Tibial nerve (tissue), 4 donors: Measurements from ENCODE around the gene LYPD6B. TPM values are rescaled to one million over a fixed set of nuclear protein-coding genes. Genes with fewer than 3 reads are reported as not detected.
A peak's percentile ranks its signal among the peaks of the same experiment; 100 is the strongest.

Experiments used
- DNase-seq, 2 donors: peaks; one replicate each; pipeline ENCODE4 v3.0.0-alpha.2; 2019; ENCODE audit warnings: low spot score in 2 of 2
- H3K27ac ChIP-seq, 4 donors: fragments of 200-600 bp; sonication (generic) in 3 of 4; one replicate each; pipeline ENCODE4 v1.5.1; 2017 to 2019; ENCODE audit warnings: mild to moderate bottlenecking in 1 of 4
- H3K27me3 ChIP-seq, 2 donors: fragments of 200-600 bp; sonication (generic) in 1 of 2; one replicate each; pipeline versions ENCODE4 v1.5.1 to v1.6.0; 2017 to 2019
- H3K36me3 ChIP-seq, 3 donors: fragments of 200-600 bp; sonication (generic); one replicate each; pipeline ENCODE4 v1.5.1; 2018 to 2019
- H3K4me1 ChIP-seq, 4 donors: fragments of 200-600 bp; sonication (generic) in 3 of 4; one replicate each; pipeline ENCODE4 v1.5.1; 2017 to 2019
- H3K4me3 ChIP-seq, 4 donors: fragments of 200-600 bp; sonication (generic) in 3 of 4; one replicate each; pipeline ENCODE4 v1.5.1; 2017 to 2019; ENCODE audit warnings: mild to moderate bottlenecking in 1 of 4, moderate library complexity in 1 of 4
- H3K9me3 ChIP-seq, 4 donors: fragments of 200-600 bp; sonication (generic) in 3 of 4; one replicate each; pipeline ENCODE4 v1.5.1; 2017 to 2019
- EP300 ChIP-seq, 2 donors: sonication (generic); formaldehyde crosslinking; IDR thresholded peaks; one replicate each; pipeline ENCODE4 v1.6.1; 2017; ENCODE audit warnings: antibody characterized with exemption in 2 of 2, mild to moderate bottlenecking in 1 of 2
- POLR2A ChIP-seq, 2 donors: fragments of 450-650 bp; IDR thresholded peaks; one replicate each; pipeline ENCODE4 v1.6.1; 2017; ENCODE audit warnings: antibody characterized with exemption in 2 of 2, mild to moderate bottlenecking in 2 of 2, moderate library complexity in 2 of 2
- WGBS, 2 donors: methylation state at CpG; one replicate each; pipeline ENCODE4 v1.1.5; 2018; 5-methylcytosine and 5-hydroxymethylcytosine counted together
- total RNA-seq, 4 donors: library from RNA; depleted of rRNA; stranded (reverse); fragments of >200 nt; gene quantifications; one replicate each; pipeline ENCODE4 v1.1.0, GENCODE V29; 2016
- TF ChIP-seq, protein P1 (sequence below), 5 experiments: fragments of 200-600 bp in 3 of 5; fragments of 450-650 bp in 2 of 5; sonication (generic) in 3 of 5; IDR thresholded peaks; one replicate each; pipeline ENCODE4 v1.5.1; 2016 to 2019; ENCODE audit warnings: antibody characterized with exemption in 5 of 5, mild to moderate bottlenecking in 3 of 5, moderate library complexity in 2 of 5

The LYPD6B gene
- total RNA-seq, 4 donors from 2014 or later, result not detected

DNA sequence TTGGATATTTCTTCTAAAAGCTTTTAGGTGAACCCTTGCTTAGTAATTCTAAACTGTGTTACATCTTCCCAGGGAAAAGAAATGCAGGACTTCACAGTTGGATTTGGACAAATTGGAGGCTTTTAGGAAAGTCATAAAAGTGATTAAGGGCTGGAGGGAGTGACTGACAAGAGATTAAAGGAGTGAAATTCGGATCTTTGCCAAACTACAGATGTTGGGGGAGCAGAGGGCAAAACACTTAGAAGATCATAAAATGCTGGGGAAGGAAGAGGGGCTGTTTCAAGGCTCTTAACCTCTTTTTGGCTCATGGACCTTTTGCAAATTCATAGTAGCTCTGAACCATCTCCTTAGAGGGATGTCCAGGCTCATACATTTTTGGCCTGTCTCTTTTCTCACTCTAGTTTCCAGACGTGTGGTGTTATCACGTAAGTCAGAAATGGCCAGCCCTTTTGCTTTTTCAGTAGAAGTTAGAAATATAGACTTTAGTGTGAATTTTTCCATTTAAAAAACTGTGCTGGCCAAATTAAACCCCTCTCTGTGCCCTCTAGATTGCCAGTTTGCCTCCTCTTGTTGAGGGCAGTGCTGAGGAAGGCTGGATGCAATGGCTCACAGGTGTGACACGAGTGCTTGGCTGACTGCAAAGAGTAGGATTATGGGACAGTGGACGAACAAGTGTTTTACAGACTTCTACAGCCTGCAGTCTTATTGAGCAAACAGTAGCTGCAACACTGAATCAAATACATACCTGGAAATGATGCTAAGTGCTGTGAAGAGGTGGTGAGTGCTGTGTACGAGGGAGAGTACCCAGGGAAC is 109.9 kb downstream of the LYPD6B start:
- Histone ChIP-seq H3K9me3 (no peaks in the 10 kb centered on the region), H3K4me3 (no peak overlapping the region), H3K27me3 (no peaks in the 10 kb centered on the region), H3K36me3 (no peaks in the 10 kb centered on the region), H3K27ac (no peak overlapping the region), H3K4me1 (no peaks in the 10 kb centered on the region)
- TF ChIP-seq POLR2A (IDR thresholded peaks at IDR 0.05), result no peak
- TF ChIP-seq EP300 (IDR thresholded peaks at IDR 0.05), result no peak
- TF ChIP-seq, protein P1, sequence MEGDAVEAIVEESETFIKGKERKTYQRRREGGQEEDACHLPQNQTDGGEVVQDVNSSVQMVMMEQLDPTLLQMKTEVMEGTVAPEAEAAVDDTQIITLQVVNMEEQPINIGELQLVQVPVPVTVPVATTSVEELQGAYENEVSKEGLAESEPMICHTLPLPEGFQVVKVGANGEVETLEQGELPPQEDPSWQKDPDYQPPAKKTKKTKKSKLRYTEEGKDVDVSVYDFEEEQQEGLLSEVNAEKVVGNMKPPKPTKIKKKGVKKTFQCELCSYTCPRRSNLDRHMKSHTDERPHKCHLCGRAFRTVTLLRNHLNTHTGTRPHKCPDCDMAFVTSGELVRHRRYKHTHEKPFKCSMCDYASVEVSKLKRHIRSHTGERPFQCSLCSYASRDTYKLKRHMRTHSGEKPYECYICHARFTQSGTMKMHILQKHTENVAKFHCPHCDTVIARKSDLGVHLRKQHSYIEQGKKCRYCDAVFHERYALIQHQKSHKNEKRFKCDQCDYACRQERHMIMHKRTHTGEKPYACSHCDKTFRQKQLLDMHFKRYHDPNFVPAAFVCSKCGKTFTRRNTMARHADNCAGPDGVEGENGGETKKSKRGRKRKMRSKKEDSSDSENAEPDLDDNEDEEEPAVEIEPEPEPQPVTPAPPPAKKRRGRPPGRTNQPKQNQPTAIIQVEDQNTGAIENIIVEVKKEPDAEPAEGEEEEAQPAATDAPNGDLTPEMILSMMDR (IDR thresholded peaks at IDR 0.05), result no peak
- DNase-seq, result no peak
- 51 to 53% methylated on average over 6 of the region's 6 CpGs for WGBS, 2 donors

DNA sequence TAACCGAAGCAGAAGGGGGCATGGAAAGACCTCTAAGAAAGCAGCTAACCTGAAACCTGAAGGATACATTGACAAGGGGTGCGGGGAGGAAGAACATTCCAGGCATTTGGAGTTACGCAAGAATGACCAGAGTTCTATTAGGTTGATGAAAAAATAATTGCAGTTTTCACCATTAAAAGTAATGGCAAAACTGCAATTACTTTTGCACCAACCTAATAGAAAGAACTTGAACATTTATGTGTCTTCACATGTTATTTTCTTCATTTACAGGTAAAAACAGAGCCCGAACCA is 110.5 kb downstream of the LYPD6B start:
- no peaks in the 10 kb centered on the region for H3K9me3 ChIP-seq
- no peaks in the 10 kb centered on the region for H3K27me3 ChIP-seq
- H3K27ac ChIP-seq, result no peak overlapping the region
- DNase-seq, result no peak
- H3K4me3 ChIP-seq, result no peak overlapping the region
- 90 to 91% methylated on average over 4 of the region's 4 CpGs for WGBS, 2 donors
- H3K36me3 ChIP-seq, result no peaks in the 10 kb centered on the region
- TF ChIP-seq, protein P1 (IDR thresholded peaks at IDR 0.05), result no peak
- TF ChIP-seq EP300 (IDR thresholded peaks at IDR 0.05), result no peak
- TF ChIP-seq POLR2A (IDR thresholded peaks at IDR 0.05), result no peak
- no peaks in the 10 kb centered on the region for H3K4me1 ChIP-seq

DNA sequence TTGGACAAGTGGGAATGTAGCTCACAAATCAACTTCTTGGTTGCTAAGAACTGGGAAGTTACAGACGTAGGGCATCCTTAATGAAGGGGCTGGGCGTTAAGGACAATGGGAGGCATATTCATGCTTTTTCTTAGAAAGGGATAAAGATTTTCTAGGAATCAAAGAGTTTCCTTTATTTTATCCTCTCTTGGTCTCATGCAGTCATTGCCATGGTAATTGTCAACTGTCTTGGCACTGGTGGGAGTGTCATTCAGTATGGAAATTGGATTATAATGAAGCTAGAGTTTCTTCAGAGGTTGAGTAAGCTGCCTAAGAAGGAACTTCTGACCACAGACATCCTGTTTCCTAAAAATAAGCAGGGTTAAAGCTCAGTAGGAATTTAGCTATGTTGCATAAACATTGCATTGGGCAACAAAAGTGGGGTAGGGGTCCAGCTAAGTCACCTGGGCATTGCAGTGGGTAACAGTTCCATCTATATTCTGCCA is 114.0 kb downstream of the LYPD6B start:
- DNase-seq, result no peak
- H3K4me3 ChIP-seq, result no peak overlapping the region
- no peaks in the 10 kb centered on the region for H3K36me3 ChIP-seq
- WGBS, 2 donors, result 20 to 39% methylated on average over 2 of the region's 2 CpGs
- no peak overlapping the region for H3K27ac ChIP-seq
- no peaks in the 10 kb centered on the region for H3K9me3 ChIP-seq
- H3K4me1 ChIP-seq, result no peaks in the 10 kb centered on the region
- H3K27me3 ChIP-seq, result no peaks in the 10 kb centered on the region
- TF ChIP-seq EP300 (IDR thresholded peaks at IDR 0.05), result peak in 1 of 2 donors; percentile 28
- TF ChIP-seq, protein P1 (IDR thresholded peaks at IDR 0.05), result no peak

DNA sequence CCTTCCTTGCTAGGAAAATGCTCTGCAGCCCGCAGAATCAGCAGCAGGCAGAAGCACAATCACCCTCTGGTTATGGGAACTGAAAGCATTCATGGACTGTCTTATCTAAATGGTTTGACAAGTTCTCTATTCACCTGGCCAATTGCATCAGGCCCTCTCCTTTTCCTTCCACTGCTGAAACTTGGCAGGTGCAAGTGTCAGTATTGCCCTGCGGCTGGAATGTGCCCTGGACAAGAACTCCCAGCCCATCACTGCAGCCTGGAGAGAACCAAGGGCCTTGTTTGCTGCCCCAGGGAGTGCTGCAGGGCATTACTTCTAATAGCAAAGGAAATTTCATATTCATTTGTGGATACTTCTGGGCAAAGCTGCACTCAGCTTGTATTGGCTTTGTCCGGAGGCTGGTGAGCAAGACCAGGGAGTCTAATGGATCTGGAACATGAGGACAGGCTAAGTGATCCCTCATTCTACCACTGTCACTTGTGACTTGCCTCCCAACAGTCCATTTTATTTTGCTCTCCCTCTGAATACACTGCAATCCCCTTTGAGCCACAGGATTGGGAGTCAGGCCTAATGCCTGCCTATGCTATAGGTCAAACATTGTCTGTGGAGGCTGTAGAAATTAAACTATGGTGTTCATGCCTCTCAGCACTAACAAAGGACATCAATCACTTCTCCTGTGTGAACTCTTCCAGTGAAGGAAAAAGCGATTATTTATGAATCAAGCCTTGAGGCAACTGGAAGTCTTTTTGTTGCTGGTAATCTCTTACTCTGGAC is 116.9 kb downstream of the LYPD6B start:
- 75 to 82% methylated on average over 4 of the region's 4 CpGs for WGBS, 2 donors
- Histone ChIP-seq H3K36me3 (no peaks in the 10 kb centered on the region), H3K9me3 (no peaks in the 10 kb centered on the region), H3K27me3 (no peaks in the 10 kb centered on the region), H3K4me1 (no peaks in the 10 kb centered on the region), H3K4me3 (no peak overlapping the region), H3K27ac (no peak overlapping the region)
- no peak for DNase-seq
- TF ChIP-seq, protein P1 (IDR thresholded peaks at IDR 0.05), result no peak
- no peak for TF ChIP-seq EP300 (IDR thresholded peaks at IDR 0.05)
- no peak for TF ChIP-seq POLR2A (IDR thresholded peaks at IDR 0.05)

DNA sequence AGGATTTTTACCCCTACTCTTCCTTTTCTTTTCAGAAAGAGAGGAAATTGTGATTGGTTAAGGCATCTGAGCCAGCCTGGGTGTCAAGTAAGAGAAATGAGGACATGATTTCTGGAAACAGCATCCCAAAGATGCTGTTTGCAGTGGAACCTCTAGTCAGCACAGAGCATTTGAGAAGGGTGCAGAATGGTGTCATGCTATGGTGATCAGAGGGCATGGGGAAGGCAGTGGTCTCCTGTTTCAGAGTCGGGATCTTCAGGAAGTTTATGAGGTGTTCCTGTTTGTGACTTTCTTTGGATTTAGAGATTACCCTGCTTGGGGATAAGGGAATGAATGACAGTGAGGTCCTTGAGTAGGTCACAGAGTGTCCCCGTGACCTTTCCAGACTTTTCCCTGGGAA is 117.5 kb downstream of the LYPD6B start:
- H3K4me1 ChIP-seq, result no peaks in the 10 kb centered on the region
- DNase-seq, result no peak
- no peaks in the 10 kb centered on the region for H3K27me3 ChIP-seq
- WGBS, 2 donors, result 82 to 83% methylated on average over 2 of the region's 2 CpGs
- H3K36me3 ChIP-seq, result no peaks in the 10 kb centered on the region
- no peak overlapping the region for H3K4me3 ChIP-seq
- H3K9me3 ChIP-seq, result no peaks in the 10 kb centered on the region
- H3K27ac ChIP-seq, result no peak overlapping the region
- TF ChIP-seq POLR2A (IDR thresholded peaks at IDR 0.05) (no peak), EP300 (IDR thresholded peaks at IDR 0.05) (no peak)
- TF ChIP-seq, protein P1 (IDR thresholded peaks at IDR 0.05), result no peak
